CD4-positive, alpha-beta T cell treated with Interleukin-1 beta for 1 hour (primary cell): ENCODE data around the gene SMOC2.

Experiments used
- DNase-seq, 2 donors: peaks; one replicate each; pipeline ENCODE4 v3.0.0-alpha.2; 2020 to 2022

Gene SMOC2

DNA sequence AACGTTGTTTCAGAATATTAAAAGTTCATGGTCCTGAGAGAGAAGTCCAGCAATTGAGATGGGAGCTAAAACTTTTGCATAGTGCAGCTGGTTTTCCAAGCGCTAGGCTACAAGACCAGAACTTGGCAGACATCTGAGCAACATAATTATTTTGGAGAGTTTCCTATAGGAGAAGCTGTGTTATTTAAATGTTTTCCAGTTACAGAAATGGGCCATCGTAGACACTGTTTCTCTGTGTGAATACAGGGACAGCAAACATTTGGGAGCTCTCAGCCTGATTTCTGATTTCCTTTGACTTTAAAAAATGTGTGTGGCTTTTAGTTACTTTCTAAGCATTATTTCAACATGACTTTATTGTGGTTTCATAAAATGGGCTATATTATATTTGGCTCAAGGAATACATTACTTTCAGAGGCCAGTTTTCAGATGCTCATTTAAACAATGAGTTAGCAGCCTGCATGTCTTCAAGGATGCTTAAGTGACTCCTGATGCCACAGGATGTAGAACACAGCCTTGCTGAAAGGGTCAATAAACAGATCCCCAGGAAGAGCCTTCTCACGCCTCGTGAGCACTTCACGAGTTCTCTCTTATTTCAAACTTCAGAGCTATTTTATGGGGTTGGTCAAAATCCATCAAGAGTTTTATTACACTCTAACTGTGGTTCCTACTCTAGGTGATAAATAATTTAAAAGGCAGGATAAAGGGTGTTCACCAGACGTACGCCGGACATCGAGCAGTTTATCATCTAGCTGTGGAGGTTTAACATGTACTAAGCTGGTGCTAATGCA, 193.8 kb downstream of the SMOC2 start:
- DNase-seq, result no peak

- no peak for DNase-seq
These were observed 195.4 kb downstream of the SMOC2 start for GRCh38 chr6:168636147-168637004.

GRCh38 chr6:168637834-168638233, 196.8 kb downstream of the SMOC2 start:
- no peak for DNase-seq

DNA sequence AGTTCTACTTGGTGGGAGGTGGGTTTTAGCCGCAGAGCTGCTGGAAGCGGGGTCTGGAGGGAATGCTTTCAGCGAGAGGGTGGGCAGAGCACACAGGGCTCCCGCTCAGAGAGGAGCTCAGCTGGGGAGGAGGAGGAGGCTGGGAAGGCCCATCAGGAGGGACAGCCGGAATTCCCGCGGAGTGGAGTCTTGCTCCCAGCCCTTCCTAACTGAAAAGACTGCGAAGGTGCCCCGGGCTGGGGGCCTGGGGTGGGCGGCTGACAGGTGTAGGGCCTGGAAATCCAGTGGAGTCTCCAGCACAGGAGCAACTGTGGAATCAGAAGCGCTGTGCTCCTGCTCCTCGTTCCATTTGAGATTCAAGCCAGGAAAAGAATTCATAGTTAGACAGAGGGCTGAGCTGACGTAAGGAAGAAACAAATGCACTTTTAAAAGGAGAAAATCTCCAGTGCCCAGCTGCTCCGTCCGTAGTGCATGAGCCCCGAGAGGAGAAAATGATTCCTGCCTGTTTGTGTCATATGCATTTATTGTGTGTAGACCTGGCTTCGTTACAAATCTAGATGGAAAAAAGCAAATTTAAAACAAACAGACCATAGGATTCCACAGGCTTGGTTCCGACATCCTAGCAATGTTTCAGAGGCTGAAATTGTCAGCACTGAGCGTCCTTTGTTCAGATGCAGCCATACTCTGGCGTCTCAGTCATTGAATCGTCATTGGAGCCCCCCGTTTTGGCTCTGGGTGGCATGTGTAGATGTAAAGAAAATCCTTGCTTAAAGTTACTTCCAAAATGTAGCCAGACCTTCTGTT, 197.7 kb downstream of the SMOC2 start:
- DNase-seq, result no peak

DNA sequence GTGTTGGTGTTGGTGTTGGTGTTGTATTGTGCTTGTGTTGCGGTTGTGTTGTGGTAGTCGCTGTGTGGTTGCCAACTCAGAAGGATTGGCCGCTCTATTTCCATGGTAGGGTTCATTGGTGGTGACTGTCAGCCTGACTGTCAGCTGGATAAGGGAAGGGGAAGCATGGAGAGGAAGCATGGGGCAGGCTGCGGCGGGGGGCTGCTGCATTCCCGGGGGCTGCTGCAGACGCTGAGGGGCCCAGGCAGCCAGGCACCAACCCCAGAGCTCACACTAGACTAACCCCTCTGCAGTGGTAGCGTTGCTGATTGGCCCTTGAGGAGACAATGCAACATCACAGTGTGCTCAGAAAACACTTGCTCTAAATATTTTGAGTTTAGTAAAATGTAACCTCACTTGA, 199.2 kb downstream of the SMOC2 start:
- no peak for DNase-seq

DNA sequence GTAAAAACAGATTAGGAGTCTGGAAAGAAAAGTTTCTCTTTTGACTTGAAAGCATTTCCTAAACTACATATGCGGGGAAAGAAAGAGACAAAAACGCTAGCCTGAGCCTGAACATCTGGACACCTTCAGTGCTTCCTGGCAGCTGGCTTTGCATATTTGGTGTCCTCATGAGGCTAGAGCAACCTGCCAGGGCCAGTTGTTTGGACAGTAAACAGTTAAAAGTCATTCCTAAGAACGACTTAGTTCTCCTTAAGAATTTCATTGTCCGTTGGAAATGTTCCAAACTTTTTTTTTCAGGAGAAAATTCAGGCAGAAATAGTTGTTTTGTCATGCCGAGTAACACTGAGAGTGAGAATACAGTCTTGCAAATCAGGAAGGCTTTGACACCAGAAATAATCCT, 199.8 kb downstream of the SMOC2 start:
- DNase-seq, result no peak

DNA sequence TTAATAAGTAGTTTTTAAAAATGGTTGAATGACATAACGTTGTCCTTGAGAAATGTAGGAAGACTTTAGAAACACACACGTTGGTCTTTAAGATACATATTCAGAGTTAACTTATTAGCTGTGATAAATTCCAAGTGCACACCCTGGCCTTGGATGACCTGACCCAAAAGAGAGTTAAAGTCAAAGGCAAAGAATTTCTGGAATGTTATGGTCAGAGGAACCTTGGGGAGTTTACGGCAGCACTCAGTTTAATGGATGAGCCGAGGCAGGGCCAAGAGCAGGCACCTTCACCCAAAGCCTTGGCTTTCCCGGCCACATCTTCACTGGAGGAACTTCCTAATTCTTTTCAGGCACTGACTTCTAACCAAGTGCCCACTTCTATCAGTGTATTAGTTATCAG, 200.5 kb downstream of the SMOC2 start:
- no peak for DNase-seq

DNA sequence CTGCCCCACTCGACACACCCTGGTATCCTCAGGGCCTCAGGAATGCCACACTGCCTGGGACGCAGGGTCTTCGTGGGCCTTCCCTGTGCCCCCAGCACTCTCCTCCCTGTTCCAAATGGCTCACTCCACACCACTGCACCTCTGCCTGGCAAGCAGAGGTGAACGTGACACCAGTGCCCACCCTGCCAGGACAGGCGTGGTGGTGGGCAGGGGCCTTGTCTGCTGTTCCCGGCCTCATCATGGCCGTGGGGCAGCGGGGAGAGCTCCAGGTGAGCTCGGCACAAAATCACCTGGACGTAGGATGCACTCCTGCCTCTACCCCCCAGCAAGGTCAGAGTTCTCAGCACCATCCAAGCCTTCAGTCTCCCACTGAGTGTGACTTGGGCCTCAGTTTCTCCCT, 202.4 kb downstream of the SMOC2 start:
- DNase-seq, result no peak

GRCh38 chr6:168645326-168645725, 204.3 kb downstream of the SMOC2 start:
- no peak for DNase-seq

- no peak for DNase-seq
These were observed 206.3 kb downstream of the SMOC2 start for GRCh38 chr6:168647271-168647670.

DNA sequence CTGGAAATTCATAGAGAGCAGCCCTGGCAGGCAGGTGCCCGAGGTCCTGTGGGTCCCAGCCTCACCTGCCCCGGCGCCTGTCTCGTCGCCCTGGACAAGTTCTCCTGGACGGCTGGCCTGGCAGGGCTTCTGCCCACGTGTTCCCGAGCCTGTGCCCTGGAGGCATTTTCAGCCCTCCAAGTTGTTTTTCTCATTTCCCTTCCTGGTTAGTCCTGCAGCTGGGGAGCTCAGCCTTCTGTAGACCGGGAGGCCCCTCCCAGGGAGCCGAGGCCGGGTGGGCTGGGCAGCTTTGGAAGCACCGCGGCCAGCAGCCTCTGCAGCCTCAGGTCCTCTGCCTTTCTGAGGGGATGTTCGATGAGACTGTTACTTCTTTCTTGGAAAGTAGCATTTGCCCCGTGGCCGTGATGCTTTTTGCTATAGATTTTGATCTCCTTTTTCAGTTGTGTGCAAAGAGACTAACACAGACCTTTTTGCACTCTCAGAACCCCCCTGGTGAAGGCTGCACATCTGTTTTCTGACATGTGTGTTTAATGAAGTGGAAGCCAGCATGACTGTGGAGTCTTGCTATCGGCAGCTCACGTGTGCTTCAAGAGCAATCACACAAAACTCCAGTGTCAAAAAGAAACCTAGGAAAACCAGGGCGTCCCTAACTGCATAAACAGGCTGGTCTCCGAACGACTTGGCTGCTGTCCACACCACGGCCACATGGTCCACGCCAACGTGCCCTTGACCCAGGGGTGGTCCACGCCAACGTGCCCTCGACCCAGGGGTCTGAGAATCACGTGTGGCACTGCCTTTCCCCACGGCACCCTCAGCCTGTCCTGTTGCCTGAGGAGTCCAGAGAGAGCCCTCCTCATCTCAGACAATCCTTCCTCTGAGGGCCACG, 207.5 kb downstream of the SMOC2 start:
- no peak for DNase-seq

DNA sequence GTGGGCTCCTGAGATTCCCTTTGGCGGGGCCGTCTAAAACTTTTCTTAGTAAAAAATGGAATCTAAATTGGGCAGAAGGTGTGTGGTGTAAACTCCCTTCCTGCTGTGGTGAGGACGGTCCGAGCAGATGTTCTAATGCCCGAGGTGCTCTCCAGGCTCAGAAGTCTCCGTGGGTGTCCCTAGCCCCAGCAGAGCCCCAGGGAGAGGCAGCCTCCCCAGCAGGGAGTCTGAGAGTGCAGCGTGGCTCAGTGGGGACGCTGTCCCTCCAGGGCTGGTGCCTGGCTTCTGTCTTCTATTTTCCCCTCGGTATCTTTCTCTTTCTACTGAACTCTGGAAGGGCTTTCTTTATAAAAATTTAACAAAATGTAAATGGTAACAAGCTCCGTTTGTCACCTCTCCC, 208.2 kb downstream of the SMOC2 start:
- no peak for DNase-seq

- no peak for DNase-seq
These were observed 209.7 kb downstream of the SMOC2 start for GRCh38 chr6:168650671-168651111.

- no peak for DNase-seq
These were observed 214.6 kb downstream of the SMOC2 start for GRCh38 chr6:168655462-168656152.

DNA sequence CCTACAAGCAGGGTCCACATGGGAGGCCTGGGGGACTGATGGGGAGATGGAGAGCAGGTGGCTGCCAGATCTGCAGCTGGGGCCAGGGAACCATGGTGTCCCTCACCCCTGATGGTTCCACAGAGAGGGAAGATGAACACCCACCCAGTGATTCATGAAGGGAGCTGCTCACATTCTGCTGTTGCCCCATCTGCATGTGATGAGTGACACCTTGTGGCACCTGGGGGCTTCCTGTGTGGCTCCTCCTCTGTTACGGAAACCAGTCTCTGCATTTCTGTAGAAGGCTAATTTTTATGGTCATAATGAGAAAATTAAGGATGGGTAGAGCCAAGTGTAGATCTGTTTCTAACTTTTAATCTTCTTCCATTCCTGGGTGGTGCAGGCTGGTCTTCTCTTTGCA, 217.1 kb downstream of the SMOC2 start:
- no peak for DNase-seq

GRCh38 chr6:168660400-168660945, 219.5 kb downstream of the SMOC2 start:
- DNase-seq, result no peak

DNA sequence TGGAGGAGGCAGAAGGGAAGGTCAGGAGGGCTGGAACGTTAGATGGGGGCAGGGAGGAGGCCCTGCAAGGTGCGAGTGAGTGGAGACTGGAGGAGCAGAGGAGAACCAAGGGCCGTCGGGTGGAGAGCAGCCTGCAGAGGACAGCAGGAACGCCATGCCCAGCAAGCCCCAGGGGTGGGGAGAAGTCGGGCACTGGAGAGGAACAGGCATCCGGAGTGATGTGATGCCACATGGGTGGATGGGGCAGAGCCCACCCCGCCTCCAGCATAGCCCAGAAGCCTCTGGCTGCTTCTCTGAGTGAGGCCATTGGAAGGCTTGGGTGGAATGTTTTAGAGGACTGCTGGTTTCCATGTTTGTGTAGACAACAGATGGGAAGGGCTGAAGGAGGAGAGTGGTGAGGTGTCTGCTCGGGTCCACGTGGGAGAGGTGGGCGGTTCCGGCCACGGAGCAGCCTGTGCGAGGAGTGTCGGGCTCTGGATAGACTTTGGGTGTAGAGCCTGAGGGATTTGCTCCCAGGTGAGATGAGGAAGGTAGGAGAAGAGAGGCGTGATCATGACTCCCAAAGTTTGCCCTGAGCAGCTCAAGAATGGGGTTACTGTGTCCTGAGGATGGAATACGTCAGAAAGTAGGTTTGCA, 221.4 kb downstream of the SMOC2 start:
- DNase-seq, result no peak

DNA sequence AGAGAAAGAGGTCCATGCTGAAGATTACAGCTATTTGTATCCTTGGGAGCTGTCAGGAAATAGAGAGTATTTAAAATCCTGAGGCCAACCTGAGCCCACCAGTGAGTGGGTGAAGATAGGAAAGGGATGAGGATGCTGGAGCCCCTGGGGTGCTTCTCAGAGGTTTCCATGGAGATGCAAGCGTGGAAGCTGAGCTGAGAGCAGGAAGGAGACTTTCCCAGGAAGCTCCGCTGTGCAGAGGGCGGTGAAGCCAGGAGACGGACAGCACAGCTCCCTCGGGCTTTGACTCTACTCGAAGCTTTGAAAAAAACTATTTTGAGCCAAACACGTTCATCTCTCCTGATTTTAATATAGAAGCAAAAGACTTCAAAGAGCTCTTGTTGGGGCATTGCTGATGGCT, 222.1 kb downstream of the SMOC2 start:
- no peak for DNase-seq

- DNase-seq, result no peak
These were observed 224.0 kb downstream of the SMOC2 start for GRCh38 chr6:168664956-168665355.

DNA sequence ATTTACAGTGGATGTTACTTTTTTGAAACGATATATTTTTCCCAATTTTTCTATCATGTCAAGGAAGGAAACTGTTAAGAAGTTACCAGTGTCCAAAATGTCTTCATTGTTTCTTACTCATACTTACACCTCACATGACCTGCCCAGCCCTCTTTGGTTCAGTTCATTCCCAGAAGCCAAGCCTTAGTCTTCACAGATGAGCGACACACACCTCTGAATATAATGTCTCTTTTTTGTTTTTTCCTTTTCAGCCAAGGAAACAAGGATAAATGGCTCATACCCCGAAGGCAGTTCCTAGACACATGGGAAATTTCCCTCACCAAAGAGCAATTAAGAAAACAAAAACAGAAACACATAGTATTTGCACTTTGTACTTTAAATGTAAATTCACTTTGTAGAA, 225.2 kb downstream of the SMOC2 start:
- DNase-seq, result no peak
